Left ventricle myocardium inferior (tissue), 1 donor: ENCODE results near the gene SUSD4. TPM values are rescaled to one million over a fixed set of nuclear protein-coding genes. Genes with fewer than 3 reads are reported as not detected.
"Not testable (repeated sequence)": the region's sequence is repeated elsewhere in the genome, so short reads cannot be mapped to it uniquely, and the experiment has no call there.

Experiments
- DNase-seq: peaks from one replicate; pipeline ENCODE4 v3.0.0-alpha.2; 2020
- H3K27ac ChIP-seq: fragments of 200-600 bp; replicated peaks from 2 replicates; pipeline ENCODE4 v1.8.0; 2021
- H3K27me3 ChIP-seq: fragments of 200-600 bp; 2 replicates; pipeline ENCODE4 v1.8.0; 2021; ENCODE audit warnings: low read depth
- H3K36me3 ChIP-seq: fragments of 200-600 bp; 2 replicates; pipeline ENCODE4 v1.8.0; 2021
- H3K4me1 ChIP-seq: fragments of 200-600 bp; 2 replicates; pipeline ENCODE4 v1.8.0; 2021
- H3K4me3 ChIP-seq: fragments of 200-600 bp; 2 replicates; pipeline ENCODE4 v1.8.0; 2021; ENCODE audit warnings: mild to moderate bottlenecking, moderate library complexity
- H3K9me3 ChIP-seq: fragments of 200-600 bp; replicated peaks from 2 replicates; pipeline ENCODE4 v1.8.0; 2021
- intact Hi-C: fragments of 100-400 bp; cut with micrococcal nuclease; formaldehyde crosslinking; loops from one replicate; pipeline ENCODE4 v1.11.0; 2022
- total RNA-seq: library from RNA; stranded (reverse); fragmentation: NEBNext Ultra II Directional; extraction: Animal tissue kit (Norgen Biotek cat#: 25700); gene quantifications from one replicate; pipeline ENCODE4 v1.2.1, GENCODE V29; 2021
- TF ChIP-seq, protein P1 (sequence below): fragments of 200-600 bp; IDR thresholded peaks from 2 replicates; pipeline ENCODE4 v1.8.0; 2021; ENCODE audit warnings: antibody characterized with exemption, mild to moderate bottlenecking, borderline replicate concordance
- donor health status: DM: no; HTN: yes; CAD: no; lungs with severe emphysema.

The SUSD4 gene
- total RNA-seq, 1 donor from 2014 or later = 2.5 TPM

DNA sequence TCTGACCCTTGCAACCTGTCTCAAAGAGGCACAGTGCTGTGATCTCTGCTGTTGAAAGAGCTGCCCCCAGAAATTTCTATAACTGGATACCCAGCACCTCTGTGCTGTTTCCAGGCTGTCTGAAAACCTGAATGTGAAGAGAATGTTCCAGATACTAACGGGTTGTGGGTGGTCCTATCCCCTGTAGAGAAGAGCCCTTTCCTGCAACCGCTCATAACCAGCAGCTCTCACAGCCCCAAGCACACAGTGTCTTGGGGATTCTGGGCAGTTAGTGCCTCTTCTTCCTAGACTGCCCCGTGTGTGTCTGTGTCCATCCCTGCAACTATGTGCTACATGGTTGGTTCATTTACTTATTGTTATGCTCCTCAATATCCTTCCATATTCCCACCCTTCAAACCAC, 104.5 kb downstream of the SUSD4 start:
- Histone ChIP-seq H3K4me1 (no peaks in the 10 kb centered on the region), H3K4me3 (no peak overlapping the region), H3K27me3 (peaks cover 7% of the 10 kb centered on the region), H3K9me3 (no peaks in the 10 kb centered on the region), H3K27ac (no peak overlapping the region), H3K36me3 (no peaks in the 10 kb centered on the region)
- DNase-seq = no peak
- TF ChIP-seq, protein P1, sequence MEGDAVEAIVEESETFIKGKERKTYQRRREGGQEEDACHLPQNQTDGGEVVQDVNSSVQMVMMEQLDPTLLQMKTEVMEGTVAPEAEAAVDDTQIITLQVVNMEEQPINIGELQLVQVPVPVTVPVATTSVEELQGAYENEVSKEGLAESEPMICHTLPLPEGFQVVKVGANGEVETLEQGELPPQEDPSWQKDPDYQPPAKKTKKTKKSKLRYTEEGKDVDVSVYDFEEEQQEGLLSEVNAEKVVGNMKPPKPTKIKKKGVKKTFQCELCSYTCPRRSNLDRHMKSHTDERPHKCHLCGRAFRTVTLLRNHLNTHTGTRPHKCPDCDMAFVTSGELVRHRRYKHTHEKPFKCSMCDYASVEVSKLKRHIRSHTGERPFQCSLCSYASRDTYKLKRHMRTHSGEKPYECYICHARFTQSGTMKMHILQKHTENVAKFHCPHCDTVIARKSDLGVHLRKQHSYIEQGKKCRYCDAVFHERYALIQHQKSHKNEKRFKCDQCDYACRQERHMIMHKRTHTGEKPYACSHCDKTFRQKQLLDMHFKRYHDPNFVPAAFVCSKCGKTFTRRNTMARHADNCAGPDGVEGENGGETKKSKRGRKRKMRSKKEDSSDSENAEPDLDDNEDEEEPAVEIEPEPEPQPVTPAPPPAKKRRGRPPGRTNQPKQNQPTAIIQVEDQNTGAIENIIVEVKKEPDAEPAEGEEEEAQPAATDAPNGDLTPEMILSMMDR = no peak
- intact Hi-C loops = no loop called here

DNA sequence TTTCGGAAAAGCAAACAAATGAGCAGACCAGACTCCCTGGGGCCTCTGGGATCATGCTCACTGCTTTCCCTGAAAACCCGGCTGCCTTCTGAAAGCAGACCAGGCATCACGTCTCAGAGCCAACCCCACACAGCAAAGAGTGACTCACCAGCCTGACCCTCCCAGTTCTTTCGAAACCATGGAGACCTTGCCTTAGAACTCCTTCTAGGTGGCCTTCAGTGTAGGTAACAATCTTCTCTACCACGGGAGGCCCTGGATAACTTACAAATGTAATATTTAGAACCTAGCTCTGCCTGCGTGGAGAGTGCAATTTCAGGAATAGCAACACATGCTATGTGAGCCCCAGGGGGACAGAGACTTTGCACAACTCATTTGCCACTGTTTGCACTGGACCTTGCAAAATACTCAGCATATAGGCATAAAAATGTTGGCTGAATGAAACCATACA, 105.2 kb downstream of the SUSD4 start:
- Histone ChIP-seq H3K9me3 (no peaks in the 10 kb centered on the region), H3K36me3 (no peaks in the 10 kb centered on the region), H3K27ac (no peak overlapping the region), H3K4me3 (no peak overlapping the region), H3K4me1 (no peaks in the 10 kb centered on the region), H3K27me3 (peaks cover 2% of the 10 kb centered on the region)
- intact Hi-C loops = no loop called here
- TF ChIP-seq, protein P1 = no peak
- no peak for DNase-seq

DNA sequence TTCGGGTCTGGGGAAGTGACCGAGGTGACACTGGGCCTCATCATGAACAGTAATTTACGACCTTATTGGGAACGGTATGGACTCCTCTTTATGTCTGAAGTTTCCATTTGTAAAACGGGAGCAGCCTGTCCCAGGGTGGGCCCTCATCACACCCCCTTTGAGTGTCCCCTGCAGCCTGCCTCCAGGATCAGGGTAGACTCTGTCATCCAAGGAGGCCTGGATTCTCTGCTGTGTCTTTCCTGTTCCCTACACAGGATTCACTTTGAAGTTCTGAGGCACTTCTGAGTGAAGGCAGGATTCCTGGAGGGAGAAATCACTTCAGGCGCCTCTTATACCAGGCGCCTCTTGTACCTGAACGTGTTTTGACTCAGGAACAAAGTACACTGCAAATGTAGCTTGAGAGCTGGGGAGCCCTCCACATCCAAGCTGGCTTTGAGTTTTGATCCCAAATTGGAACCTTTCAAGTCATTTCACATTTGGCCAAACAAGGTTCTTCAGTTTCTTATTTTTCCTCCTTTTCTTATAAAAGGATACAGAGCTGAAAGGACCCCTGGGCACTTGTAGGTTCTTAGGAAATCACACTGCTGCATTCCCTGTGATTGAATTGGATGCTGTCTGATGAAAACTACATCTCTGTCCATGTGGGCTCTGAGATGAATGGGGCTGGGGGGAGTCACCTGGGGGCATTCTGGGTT, 106.0 kb downstream of the SUSD4 start:
- Histone ChIP-seq H3K27me3 (no peaks in the 10 kb centered on the region), H3K9me3 (no peaks in the 10 kb centered on the region), H3K4me3 (no peak overlapping the region), H3K4me1 (no peaks in the 10 kb centered on the region), H3K36me3 (no peaks in the 10 kb centered on the region), H3K27ac (no peak overlapping the region)
- TF ChIP-seq, protein P1 = no peak
- intact Hi-C loops = no loop called here
- DNase-seq = no peak

DNA sequence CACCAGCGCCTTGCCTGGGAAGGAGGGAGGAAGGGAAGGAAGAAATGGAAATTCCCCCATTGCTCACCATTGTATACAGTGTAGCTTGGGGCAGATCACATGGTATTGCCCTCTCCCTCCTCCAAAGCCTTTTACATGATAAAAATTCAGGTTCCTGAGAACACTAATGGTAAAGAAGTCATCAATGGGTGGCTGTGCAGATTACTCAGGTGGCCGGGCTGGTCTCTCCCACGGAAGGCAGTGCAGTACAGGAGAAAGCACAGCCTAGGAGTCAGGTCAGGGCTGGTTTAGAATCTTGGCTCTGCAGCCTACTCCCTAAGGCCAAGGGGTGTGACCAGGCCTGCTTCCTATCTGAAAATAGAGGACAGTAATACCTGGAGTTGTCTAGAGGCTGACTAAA, 107.9 kb downstream of the SUSD4 start:
- intact Hi-C loops = no loop called here
- Histone ChIP-seq H3K36me3 (no peaks in the 10 kb centered on the region), H3K27me3 (no peaks in the 10 kb centered on the region), H3K4me3 (no peak overlapping the region), H3K9me3 (no peaks in the 10 kb centered on the region), H3K27ac (no peak overlapping the region), H3K4me1 (no peaks in the 10 kb centered on the region)
- no peak for DNase-seq
- TF ChIP-seq, protein P1 = no peak

DNA sequence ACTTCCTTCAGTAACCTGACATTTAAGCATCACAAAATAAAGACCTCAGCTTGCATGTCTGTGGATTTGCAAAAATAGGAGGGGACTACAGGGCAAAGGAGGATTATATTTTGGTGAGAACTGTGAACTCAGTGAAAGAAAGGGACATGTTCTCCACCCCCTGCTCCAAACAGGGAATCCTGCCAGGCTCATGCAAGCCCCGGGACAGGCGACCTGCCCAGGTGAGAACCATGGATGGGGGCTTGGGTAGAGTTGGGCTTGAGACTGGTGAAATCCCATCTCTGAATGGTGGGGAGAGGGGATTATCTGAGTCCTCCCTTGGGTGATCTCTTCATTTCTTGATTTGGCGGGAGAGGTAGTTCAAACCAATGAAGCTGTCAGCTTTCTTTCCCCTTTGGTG, 110.1 kb downstream of the SUSD4 start:
- Histone ChIP-seq H3K4me3 (no peak overlapping the region), H3K4me1 (no peaks in the 10 kb centered on the region), H3K27me3 (no peaks in the 10 kb centered on the region), H3K9me3 (no peaks in the 10 kb centered on the region), H3K27ac (no peak overlapping the region), H3K36me3 (no peaks in the 10 kb centered on the region)
- DNase-seq = no peak
- TF ChIP-seq, protein P1 = no peak
- intact Hi-C loops = no loop called here

DNA sequence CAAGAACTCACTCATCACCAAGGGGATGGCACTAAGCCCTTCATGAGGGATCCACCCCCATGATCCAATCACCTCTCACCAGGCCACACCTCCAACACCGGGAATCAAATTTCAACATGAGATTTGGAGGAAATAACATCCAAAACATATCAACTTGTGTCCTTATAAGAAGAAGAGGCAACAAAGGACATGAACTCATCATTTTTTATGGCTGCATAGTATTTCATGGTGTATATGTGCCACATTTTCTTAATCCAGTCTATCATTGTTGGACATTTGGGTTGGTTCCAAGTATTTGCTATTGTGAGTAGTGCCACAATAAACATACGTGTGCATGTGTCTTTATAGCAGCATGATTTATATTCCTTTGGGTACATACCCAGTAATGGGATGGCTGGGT, 112.6 kb downstream of the SUSD4 start:
- H3K36me3 ChIP-seq, intact Hi-C loops, H3K9me3 ChIP-seq, H3K4me1 ChIP-seq, H3K27ac ChIP-seq, DNase-seq, H3K4me3 ChIP-seq, H3K27me3 ChIP-seq: not testable (repeated sequence)
